HG02840 (cell line): Measurements from ENCODE around the gene ACSS1.

Source experiments
- ATAC-seq: cut with Tn5 transposase; IDR thresholded peaks from one replicate; pipeline ENCODE4 v1.9.1; 2021; ENCODE audit warnings: mild to moderate bottlenecking, moderate library complexity, moderate number of reproducible peaks; ENCODE audit not compliant: unreplicated experiment, low FRiP score

Gene ACSS1

GRCh38 chr20:25061103-25061799 is 3.3 kb upstream of the ACSS1 start:
- no peak for ATAC-seq

GRCh38 chr20:25059866-25060465 is 2.0 kb upstream of the ACSS1 start:
- ATAC-seq = no peak

- no peak for ATAC-seq
These were observed 1.2 kb upstream of the ACSS1 start for GRCh38 chr20:25058847-25059810.

GRCh38 chr20:25057234-25058050 is 497 bp downstream of the ACSS1 start:
- ATAC-seq = peak; percentile 29

GRCh38 chr20:25056690-25057233 is 1.2 kb downstream of the ACSS1 start:
- no peak for ATAC-seq

DNA sequence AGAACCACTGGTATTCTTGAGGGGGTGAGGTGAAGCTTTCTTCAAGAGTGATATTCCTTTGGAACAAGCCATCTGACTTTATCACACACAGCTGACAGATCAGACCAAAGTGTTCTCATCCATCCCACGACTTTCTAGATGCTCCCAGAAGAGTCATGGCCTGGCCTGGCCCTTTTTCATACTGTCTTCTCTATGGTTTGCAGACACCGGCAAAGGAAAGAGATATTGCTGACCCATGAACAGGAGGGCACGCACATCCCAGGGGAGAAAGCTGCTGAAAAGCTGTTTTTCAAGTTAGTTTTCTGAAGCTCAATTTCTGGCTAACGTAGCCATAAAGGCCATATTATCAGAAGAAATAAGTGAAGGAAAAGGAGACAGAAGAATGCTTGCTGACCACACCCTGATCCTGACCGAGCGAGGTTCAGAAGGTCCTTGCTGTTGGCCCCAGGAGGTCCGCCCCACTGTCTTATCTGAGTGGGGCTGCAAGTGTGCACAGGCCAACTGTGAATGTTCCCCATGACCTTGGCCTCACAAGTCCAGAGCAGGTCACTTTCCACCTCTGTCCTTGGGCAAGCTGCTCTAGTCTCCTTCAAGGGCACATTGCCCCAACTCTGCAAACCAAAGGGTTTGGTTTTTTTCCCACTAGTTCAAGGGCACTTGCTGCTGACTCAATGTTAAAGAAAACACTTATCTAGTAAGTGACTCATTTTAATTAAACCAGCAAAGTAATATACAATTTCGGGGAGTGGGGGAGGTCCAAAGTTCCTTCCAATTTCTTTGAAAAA is 2.0 kb downstream of the ACSS1 start:
- no peak for ATAC-seq

- ATAC-seq = no peak
These were observed 2.8 kb downstream of the ACSS1 start for GRCh38 chr20:25054995-25055629.

DNA sequence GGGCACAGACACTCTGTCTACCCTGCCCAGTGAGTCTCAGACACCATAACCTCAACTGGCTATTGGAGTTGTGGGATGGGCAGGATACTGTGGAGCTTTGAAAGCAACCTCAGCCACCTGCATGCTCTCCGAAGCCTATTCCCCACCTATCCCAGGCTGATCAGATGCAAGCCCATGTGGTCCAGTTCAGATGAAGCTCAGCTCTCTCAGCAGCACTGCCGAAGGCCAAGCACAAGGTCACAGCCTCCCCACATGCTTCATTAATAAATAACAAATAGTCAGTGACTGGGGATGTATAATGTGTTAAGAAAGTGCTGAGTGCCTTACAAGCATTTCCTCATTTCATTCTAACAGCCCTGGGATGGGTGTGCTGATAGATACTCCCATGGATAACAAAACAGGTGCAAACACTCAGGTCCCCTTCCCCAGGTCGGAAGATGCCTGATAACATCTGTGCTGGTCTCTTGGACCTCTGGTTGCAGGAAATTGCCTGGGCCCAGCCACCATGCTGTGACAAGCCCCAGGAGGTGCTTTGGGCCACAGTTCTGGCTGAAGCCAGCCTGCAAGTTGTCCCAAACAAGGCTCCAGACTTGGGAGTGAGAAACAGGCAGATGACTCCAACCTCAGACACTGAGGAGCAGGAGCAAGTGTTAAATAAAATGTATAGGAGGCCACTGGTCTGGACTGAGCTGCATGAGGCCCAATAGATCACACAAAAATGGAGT is 3.7 kb downstream of the ACSS1 start:
- ATAC-seq = no peak

GRCh38 chr20:25053255-25054031 is 4.5 kb downstream of the ACSS1 start:
- ATAC-seq = no peak

DNA sequence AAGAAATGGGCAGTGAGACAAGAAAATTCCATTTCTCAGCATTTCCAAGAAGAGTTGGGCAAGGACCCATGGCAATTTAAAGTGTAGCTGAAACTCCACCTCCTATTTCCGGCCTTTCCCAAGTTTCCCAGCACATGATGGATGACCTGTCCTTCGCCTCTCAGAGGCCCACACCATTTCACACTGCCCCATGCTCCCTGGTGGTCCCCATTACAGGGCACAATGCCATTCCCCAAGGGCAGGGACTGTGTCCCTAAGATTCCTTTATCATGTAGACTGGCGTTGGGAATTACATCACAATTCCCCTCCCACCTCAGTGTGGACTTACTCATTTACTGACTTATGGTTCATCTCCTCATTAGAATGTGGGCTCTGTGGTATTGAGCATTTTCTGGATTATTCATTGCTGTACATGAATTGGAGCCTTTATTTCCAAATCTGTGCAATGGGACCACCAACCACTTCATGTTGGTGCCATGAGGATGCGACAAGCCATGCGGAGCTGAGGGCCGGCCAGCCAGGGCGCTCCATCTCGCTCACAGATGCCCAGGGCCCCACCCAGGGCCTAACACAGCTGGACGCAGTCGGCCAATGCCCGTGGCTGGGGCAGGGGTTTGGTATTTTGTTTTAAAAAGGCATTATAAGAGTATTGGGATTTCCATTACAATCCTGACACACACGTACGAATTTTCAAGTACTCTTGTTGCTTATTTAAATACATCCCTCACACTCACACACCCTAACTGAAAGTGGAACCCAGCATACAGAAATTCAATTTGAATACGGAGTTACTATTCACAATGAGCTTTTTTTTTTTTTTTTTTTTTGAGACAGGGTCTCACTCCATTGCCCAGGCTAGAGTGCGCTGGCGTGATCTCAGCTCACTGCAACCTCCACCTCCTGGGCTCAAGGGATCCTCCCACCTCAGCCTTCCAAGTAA is 5.4 kb downstream of the ACSS1 start:
- no peak for ATAC-seq

DNA sequence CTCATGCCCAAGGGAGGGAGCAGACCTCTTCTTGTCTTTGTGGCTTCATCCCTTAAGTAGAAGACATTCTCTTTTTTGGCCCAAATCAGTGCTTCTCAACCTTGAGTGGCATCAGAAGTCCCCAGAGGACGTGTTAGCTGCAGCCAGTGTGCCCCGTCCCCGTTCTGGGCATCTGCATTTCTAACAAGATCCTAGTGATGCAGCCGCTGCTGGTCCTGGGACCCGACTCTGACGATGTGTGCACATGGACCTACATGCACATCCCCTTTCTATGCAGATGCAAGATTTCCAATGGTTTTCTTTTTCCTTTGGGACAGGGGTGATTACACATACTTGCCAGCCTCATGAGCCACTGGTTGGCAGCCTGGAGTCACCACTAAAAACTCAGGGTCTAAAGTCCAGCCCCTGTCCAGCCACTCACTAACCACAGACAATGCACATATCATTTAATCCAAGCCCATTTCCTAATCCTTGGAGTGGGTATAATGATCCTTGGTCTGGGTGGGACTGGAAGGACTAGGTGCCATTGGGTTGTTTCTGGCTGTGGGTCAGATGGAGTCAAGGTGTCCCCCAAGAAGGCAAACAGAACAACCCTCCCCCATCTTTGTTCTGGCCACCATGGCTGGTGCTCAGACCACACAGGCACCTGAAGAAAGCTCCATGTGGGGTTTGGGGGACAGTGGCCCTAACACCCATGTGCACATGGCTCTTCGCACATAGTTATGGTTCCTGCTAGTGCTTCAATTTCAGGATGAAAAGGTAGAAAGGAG is 6.4 kb downstream of the ACSS1 start:
- ATAC-seq = no peak

DNA sequence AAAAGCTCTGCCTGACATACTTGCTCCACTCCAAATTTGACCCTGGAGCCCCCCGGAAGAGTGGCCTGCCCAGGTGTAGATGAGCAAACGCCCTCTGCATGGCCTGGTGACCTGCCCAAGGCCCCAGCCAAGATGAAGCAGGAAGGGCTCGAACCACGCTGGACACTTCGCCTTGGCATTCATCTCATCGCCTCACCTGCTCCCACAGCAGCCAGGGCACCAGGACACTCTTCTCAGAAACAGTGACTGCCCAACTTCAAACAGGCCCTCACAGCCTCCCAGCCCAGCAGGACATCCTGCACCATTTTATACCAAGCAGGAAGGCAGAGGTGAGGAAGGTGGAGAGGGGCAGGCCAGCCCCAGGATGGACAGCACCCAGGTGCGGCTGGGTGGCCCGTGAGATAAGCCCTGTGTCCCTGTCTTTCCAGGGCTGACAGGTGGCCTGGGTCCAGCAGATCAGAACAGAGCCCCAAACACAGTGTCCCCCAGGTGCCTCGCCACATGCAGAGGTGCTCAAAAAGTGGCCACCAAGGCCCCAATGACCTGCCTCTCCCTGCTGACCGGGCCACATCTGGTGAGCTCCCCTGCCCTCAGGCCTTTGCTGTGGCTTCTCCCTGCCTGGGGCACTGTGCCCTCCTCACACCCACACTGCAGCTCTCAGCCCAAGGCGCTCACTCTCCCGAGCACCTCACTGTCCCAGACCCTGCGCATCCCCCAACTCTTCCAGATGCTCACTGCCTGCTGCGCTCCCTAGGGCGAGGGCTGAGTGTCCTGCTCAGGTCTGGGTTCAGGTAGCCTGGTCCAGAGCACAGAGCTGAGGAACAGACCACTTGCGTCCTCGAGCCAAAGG is 7.2 kb downstream of the ACSS1 start:
- no peak for ATAC-seq

GRCh38 chr20:25050082-25050481 is 7.9 kb downstream of the ACSS1 start:
- no peak for ATAC-seq

DNA sequence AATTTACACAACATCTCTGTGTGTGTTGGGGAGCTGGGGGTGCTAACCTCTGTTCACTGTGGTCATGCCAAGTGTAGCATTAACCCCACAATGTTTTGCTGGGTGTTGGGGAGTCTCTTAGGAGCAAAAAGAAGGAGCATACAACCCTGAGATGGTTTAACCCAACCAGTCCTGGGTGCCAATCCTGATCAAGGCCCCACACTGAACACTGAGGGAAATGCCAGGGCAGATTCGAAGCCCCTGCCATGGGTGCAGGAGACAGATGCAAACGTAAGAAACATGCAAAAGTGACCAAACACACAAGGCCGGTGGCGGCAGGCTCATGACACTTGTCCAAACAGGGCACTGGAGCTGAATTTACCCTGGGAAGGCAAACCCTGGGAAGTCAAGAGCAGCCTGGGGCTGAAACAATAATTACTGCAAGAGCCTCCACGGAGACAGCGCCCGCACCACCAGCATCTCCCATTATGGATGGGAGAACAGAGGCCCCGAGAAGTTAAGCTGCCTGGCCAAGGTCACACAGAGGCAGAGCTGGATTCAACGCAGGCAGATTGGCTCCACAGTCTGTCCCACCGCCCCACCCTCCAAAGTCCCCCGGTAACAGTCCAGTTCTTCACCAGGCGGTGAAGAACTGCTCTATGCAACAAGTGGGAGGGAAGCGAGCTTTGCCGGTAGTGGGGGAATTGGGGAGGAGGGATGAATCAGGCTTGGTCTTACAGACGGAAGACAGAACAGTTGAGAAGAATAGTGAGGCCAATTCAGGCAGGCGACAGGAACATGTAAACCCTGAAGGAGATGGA is 8.5 kb downstream of the ACSS1 start:
- ATAC-seq = no peak
